Central memory CD8-positive, alpha-beta T cell (primary cell): ENCODE data around the gene CIZ1.

Experiments used
- ATAC-seq: fragments of 150-1000 bp; cut with Tn5 transposase; replicated peaks from 2 replicates; pipeline ENCODE4 v1.10.0; 2022; ENCODE audit warnings: mild to moderate bottlenecking, moderate FRiP score, moderate number of reproducible peaks; ENCODE audit not compliant: poor library complexity, severe bottlenecking; ENCODE audit errors: extremely low read depth
- DNase-seq, 2 donors: peaks; one replicate each; pipeline ENCODE4 v3.0.0; 2021; ENCODE audit warnings: low spot score in 2 of 2
- H3K27ac Mint-ChIP-seq: one replicate; pipeline ENCODE4 v1.8.0; 2022; ENCODE audit warnings: low read depth, mild to moderate bottlenecking, moderate library complexity, mixed read lengths
- H3K27me3 Mint-ChIP-seq: one replicate; pipeline ENCODE4 v1.8.0; 2022; ENCODE audit warnings: mixed read lengths
- H3K36me3 Mint-ChIP-seq: one replicate; pipeline ENCODE4 v1.8.0; 2022; ENCODE audit warnings: mild to moderate bottlenecking, moderate library complexity, mixed read lengths; ENCODE audit not compliant: insufficient read depth
- H3K4me1 Mint-ChIP-seq: one replicate; pipeline ENCODE4 v1.8.0; 2022; ENCODE audit warnings: mixed read lengths
- H3K4me3 Mint-ChIP-seq: one replicate; pipeline ENCODE4 v1.8.0; 2022; ENCODE audit warnings: mild to moderate bottlenecking, moderate library complexity, mixed read lengths
- H3K9me3 Mint-ChIP-seq: one replicate; pipeline ENCODE4 v1.8.0; 2022; ENCODE audit warnings: mixed read lengths

CIZ1 gene

GRCh38 chr9:128116104-128117083, 75.0 kb downstream of the CIZ1 start:
- H3K27me3 Mint-ChIP-seq = no peaks in the 10 kb centered on the region
- no peak overlapping the region for H3K4me3 Mint-ChIP-seq
- ATAC-seq (no peak), DNase-seq (no peak)
- H3K27ac Mint-ChIP-seq = no peak overlapping the region
- H3K36me3 Mint-ChIP-seq = peaks cover 5% of the 10 kb centered on the region
- H3K9me3 Mint-ChIP-seq = no peaks in the 10 kb centered on the region
- peaks cover 12% of the 10 kb centered on the region for H3K4me1 Mint-ChIP-seq
